ENCODE results near the gene HIC1. TPM values are rescaled to one million over a fixed set of nuclear protein-coding genes. Genes with fewer than 3 reads are reported as not detected.
"Not testable (repeated sequence)": the region's sequence is repeated elsewhere in the genome, so short reads cannot be mapped to it uniquely, and the experiment has no call there.

Gene HIC1
- 0.64 and 1.3 TPM in 2 replicates for total RNA-seq

- TF ChIP-seq, protein P1, sequence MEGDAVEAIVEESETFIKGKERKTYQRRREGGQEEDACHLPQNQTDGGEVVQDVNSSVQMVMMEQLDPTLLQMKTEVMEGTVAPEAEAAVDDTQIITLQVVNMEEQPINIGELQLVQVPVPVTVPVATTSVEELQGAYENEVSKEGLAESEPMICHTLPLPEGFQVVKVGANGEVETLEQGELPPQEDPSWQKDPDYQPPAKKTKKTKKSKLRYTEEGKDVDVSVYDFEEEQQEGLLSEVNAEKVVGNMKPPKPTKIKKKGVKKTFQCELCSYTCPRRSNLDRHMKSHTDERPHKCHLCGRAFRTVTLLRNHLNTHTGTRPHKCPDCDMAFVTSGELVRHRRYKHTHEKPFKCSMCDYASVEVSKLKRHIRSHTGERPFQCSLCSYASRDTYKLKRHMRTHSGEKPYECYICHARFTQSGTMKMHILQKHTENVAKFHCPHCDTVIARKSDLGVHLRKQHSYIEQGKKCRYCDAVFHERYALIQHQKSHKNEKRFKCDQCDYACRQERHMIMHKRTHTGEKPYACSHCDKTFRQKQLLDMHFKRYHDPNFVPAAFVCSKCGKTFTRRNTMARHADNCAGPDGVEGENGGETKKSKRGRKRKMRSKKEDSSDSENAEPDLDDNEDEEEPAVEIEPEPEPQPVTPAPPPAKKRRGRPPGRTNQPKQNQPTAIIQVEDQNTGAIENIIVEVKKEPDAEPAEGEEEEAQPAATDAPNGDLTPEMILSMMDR (IDR thresholded peaks at IDR 0.05; ENCODE audit: insufficient read depth, low read length, severe bottlenecking), result peak; percentile 74
- peak within 1 kb of the TSS; percentile 44 for H3K4me3 ChIP-seq (ENCODE audit: low read depth, low read length)
- FAIRE-seq (no peak), DNase-seq (ENCODE audit: low read depth) (peak; percentile 37)
- no peaks in the 10 kb centered on the region for H3K27me3 ChIP-seq (ENCODE audit: control insufficient read depth, insufficient read depth, low read length)
- peaks cover 2% of the 10 kb centered on the region for H3K36me3 ChIP-seq (ENCODE audit: control insufficient read depth, insufficient read depth, low read length)
These were observed at the start of gene HIC1 for GRCh38 chr17:2054512-2055291. TSS of gene HIC1 (plus strand) at chr17:2055103. CDS start at chr17:2056691, 1,588 bp downstream.

GRCh38 chr17:2008332-2009126, 46.4 kb upstream of the HIC1 start:
- no peaks in the 10 kb centered on the region for H3K36me3 ChIP-seq (ENCODE audit: control insufficient read depth, insufficient read depth, low read length)
- H3K27me3 ChIP-seq (ENCODE audit: control insufficient read depth, insufficient read depth, low read length), result peaks cover 1% of the 10 kb centered on the region
- TF ChIP-seq, protein P1 (IDR thresholded peaks at IDR 0.05; ENCODE audit: insufficient read depth, low read length, severe bottlenecking), result no peak
- H3K4me3 ChIP-seq (ENCODE audit: low read depth, low read length), result no peak overlapping the region
- DNase-seq (ENCODE audit: low read depth), result no peak
- peak; percentile 18 for FAIRE-seq

DNA sequence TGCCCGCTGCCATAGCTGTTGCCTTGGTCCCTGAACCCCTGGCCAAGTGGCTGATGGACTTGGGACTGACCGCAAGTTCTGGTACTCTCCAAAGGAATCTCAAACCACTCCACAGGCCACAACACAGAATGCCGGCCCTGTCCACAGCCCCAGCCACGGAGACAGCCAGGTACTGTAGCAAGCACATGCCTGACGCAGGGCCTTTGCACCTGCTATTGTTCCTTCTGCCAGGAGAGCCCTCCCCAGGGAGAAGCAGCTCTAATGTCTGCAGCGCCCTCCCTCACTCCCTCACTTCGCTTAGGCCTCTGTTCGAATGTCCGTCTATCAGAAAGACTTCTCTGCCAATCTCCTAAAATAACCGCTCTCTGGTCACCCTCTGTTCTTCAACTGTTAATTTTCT, 45.2 kb upstream of the HIC1 start:
- Histone ChIP-seq H3K36me3 (ENCODE audit: control insufficient read depth, insufficient read depth, low read length) (no peaks in the 10 kb centered on the region), H3K4me3 (ENCODE audit: low read depth, low read length) (no peak overlapping the region), H3K27me3 (ENCODE audit: control insufficient read depth, insufficient read depth, low read length) (peaks cover 1% of the 10 kb centered on the region)
- DNase-seq (ENCODE audit: low read depth), result no peak
- TF ChIP-seq, protein P1 (IDR thresholded peaks at IDR 0.05; ENCODE audit: insufficient read depth, low read length, severe bottlenecking), result no peak
- FAIRE-seq, result no peak

GRCh38 chr17:2011411-2012371, 43.2 kb upstream of the HIC1 start:
- Histone ChIP-seq H3K36me3 (ENCODE audit: control insufficient read depth, insufficient read depth, low read length) (no peaks in the 10 kb centered on the region), H3K4me3 (ENCODE audit: low read depth, low read length) (no peak overlapping the region), H3K27me3 (ENCODE audit: control insufficient read depth, insufficient read depth, low read length) (peaks cover 1% of the 10 kb centered on the region)
- no peak for FAIRE-seq
- DNase-seq (ENCODE audit: low read depth), result peak; percentile 46
- TF ChIP-seq, protein P1 (IDR thresholded peaks at IDR 0.05; ENCODE audit: insufficient read depth, low read length, severe bottlenecking), result no peak

DNA sequence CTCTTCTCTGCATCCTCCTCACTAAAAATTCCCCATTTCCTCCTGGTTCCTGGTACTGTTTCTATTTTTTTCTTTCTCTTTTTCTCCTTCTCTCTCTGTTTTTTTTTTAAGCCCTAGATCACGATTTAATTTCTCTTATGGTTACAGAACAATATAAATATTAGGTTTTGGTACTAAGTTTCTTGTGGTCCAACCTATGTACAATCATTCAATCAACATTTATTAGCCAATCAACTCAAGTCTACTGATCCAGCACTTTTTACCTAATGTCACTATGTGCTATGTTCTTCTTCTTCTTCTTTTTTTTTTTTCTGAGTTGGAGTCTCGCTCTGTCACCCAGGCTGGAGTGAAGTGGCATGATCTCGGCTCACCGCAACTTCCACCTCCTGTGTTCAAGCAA, 42.4 kb upstream of the HIC1 start:
- H3K4me3 ChIP-seq (ENCODE audit: low read depth, low read length), result no peak overlapping the region
- no peaks in the 10 kb centered on the region for H3K27me3 ChIP-seq (ENCODE audit: control insufficient read depth, insufficient read depth, low read length)
- TF ChIP-seq, protein P1 (IDR thresholded peaks at IDR 0.05; ENCODE audit: insufficient read depth, low read length, severe bottlenecking), result no peak
- DNase-seq (ENCODE audit: low read depth) (no peak), FAIRE-seq (no peak)
- no peaks in the 10 kb centered on the region for H3K36me3 ChIP-seq (ENCODE audit: control insufficient read depth, insufficient read depth, low read length)

- H3K4me3 ChIP-seq (ENCODE audit: low read depth, low read length); H3K27me3 ChIP-seq (ENCODE audit: control insufficient read depth, insufficient read depth, low read length); H3K36me3 ChIP-seq (ENCODE audit: control insufficient read depth, insufficient read depth, low read length); DNase-seq (ENCODE audit: low read depth); FAIRE-seq: not testable (repeated sequence)
These were observed 41.5 kb upstream of the HIC1 start for GRCh38 chr17:2013220-2013993.
